Liver (tissue), 3 donors: Measurements from ENCODE around the gene COX7C.

Source experiments
- EGR1 ChIP-seq, 2 donors: IDR thresholded peaks; 2 replicates each; pipeline ENCODE4 v1.6.1; 2016 to 2018; ENCODE audit warnings: antibody characterized with exemption in 2 of 2, low read depth in 2 of 2
- FOXA1 ChIP-seq: IDR thresholded peaks from 2 replicates; pipeline ENCODE4 v1.6.1; 2016; ENCODE audit warnings: antibody characterized with exemption
- FOXA2 ChIP-seq: IDR thresholded peaks from 2 replicates; pipeline ENCODE4 v1.6.1; 2016; ENCODE audit warnings: antibody characterized with exemption
- GABPA ChIP-seq, 2 donors: IDR thresholded peaks in 1 of 2; conservative IDR thresholded peaks in 1 of 2; 2 replicates each; pipeline ENCODE4 v1.6.1; 2016; ENCODE audit warnings: antibody characterized with exemption in 2 of 2, mild to moderate bottlenecking in 1 of 2, moderate library complexity in 1 of 2
- HNF4A ChIP-seq, 2 donors: conservative IDR thresholded peaks; 2 replicates each; pipeline ENCODE4 v1.6.1; 2016; ENCODE audit warnings: antibody characterized with exemption in 2 of 2, mild to moderate bottlenecking in 2 of 2
- RAD21 ChIP-seq, 2 donors: IDR thresholded peaks; 2 replicates each; pipeline ENCODE4 v1.6.1; 2016; ENCODE audit warnings: antibody characterized with exemption in 2 of 2, mild to moderate bottlenecking in 2 of 2
- TF ChIP-seq, protein P1 (sequence below): fragments of 150-350 bp; IDR thresholded peaks from 2 replicates; pipeline ENCODE4 v1.5.1; 2017; ENCODE audit warnings: improper control_type of control experiment, low read depth, low read length; ENCODE audit not compliant: missing input control
- TF ChIP-seq, protein P2 (sequence below): IDR thresholded peaks from 2 replicates; pipeline ENCODE4 v1.6.1; 2016; ENCODE audit warnings: antibody characterized with exemption
- TF ChIP-seq, protein P3 (sequence below): IDR thresholded peaks from 2 replicates; pipeline ENCODE4 v1.6.1; 2016; ENCODE audit warnings: antibody characterized with exemption
- TF ChIP-seq, protein P4 (sequence below): IDR thresholded peaks from 2 replicates; pipeline ENCODE4 v1.6.1; 2016; ENCODE audit warnings: antibody characterized with exemption, mild to moderate bottlenecking
- donor health status: healthy.
- donor health status: healthy.

DNA sequence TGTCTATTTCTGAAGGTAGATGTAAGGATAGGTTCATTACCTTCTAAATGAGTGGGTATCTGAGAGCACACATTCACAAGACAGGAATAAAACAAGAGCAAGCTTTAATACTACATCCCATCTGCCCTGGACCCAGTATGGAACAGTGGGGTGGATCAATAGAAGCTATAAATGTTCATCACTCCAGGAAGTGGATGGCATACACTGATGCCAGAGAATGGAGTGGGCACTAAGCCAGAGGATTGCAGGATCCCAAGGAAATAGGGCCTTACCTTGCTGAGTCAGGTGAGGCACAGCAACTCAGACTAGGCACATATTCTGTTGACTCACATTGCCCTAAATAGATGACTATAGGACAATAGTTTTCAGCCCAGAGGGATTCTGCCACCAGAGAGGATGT, 21.3 kb upstream of the COX7C start:
- TF ChIP-seq HNF4A (conservative IDR thresholded peaks at IDR 0.05) (no peak), RAD21 (IDR thresholded peaks at IDR 0.05) (no peak), FOXA2 (no peak), EGR1 (IDR thresholded peaks at IDR 0.05; ENCODE audit: low read depth in 2 of 2) (no peak), FOXA1 (no peak), GABPA (IDR thresholded peaks at IDR 0.05 in 1 of 2, conservative IDR thresholded peaks at IDR 0.05 in 1 of 2) (no peak)
- TF ChIP-seq, protein P1, sequence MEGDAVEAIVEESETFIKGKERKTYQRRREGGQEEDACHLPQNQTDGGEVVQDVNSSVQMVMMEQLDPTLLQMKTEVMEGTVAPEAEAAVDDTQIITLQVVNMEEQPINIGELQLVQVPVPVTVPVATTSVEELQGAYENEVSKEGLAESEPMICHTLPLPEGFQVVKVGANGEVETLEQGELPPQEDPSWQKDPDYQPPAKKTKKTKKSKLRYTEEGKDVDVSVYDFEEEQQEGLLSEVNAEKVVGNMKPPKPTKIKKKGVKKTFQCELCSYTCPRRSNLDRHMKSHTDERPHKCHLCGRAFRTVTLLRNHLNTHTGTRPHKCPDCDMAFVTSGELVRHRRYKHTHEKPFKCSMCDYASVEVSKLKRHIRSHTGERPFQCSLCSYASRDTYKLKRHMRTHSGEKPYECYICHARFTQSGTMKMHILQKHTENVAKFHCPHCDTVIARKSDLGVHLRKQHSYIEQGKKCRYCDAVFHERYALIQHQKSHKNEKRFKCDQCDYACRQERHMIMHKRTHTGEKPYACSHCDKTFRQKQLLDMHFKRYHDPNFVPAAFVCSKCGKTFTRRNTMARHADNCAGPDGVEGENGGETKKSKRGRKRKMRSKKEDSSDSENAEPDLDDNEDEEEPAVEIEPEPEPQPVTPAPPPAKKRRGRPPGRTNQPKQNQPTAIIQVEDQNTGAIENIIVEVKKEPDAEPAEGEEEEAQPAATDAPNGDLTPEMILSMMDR, result no peak
- TF ChIP-seq, protein P2, sequence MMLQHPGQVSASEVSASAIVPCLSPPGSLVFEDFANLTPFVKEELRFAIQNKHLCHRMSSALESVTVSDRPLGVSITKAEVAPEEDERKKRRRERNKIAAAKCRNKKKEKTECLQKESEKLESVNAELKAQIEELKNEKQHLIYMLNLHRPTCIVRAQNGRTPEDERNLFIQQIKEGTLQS, result no peak
- TF ChIP-seq, protein P3, sequence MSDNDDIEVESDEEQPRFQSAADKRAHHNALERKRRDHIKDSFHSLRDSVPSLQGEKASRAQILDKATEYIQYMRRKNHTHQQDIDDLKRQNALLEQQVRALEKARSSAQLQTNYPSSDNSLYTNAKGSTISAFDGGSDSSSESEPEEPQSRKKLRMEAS, result no peak
- TF ChIP-seq, protein P4, sequence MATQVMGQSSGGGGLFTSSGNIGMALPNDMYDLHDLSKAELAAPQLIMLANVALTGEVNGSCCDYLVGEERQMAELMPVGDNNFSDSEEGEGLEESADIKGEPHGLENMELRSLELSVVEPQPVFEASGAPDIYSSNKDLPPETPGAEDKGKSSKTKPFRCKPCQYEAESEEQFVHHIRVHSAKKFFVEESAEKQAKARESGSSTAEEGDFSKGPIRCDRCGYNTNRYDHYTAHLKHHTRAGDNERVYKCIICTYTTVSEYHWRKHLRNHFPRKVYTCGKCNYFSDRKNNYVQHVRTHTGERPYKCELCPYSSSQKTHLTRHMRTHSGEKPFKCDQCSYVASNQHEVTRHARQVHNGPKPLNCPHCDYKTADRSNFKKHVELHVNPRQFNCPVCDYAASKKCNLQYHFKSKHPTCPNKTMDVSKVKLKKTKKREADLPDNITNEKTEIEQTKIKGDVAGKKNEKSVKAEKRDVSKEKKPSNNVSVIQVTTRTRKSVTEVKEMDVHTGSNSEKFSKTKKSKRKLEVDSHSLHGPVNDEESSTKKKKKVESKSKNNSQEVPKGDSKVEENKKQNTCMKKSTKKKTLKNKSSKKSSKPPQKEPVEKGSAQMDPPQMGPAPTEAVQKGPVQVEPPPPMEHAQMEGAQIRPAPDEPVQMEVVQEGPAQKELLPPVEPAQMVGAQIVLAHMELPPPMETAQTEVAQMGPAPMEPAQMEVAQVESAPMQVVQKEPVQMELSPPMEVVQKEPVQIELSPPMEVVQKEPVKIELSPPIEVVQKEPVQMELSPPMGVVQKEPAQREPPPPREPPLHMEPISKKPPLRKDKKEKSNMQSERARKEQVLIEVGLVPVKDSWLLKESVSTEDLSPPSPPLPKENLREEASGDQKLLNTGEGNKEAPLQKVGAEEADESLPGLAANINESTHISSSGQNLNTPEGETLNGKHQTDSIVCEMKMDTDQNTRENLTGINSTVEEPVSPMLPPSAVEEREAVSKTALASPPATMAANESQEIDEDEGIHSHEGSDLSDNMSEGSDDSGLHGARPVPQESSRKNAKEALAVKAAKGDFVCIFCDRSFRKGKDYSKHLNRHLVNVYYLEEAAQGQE, result no peak
